ENCODE data around the gene DPP6. TPM values are rescaled to one million over a fixed set of nuclear protein-coding genes. Genes with fewer than 3 reads are reported as not detected.

Gene DPP6
- total RNA-seq, 1 donor from 2014 or later: 0.05 TPM

- DNase-seq (ENCODE audit: low read depth): no peak
Measured at GRCh38 chr7:154877031-154877430, 824.8 kb downstream of the DPP6 start.

- no peak for DNase-seq (ENCODE audit: low read depth)
Measured at GRCh38 chr7:154879629-154880028, 827.4 kb downstream of the DPP6 start.

- DNase-seq (ENCODE audit: low read depth): no peak
Measured at GRCh38 chr7:154880513-154880912, 828.3 kb downstream of the DPP6 start.

GRCh38 chr7:154881026-154881425 lies 828.8 kb downstream of the DPP6 start:
- DNase-seq (ENCODE audit: low read depth): no peak

GRCh38 chr7:154881526-154881925 lies 829.3 kb downstream of the DPP6 start:
- no peak for DNase-seq (ENCODE audit: low read depth)

- DNase-seq (ENCODE audit: low read depth): no peak
Measured at GRCh38 chr7:154882931-154883474, 830.8 kb downstream of the DPP6 start.

- DNase-seq (ENCODE audit: low read depth): no peak
Measured at GRCh38 chr7:154884348-154884920, 832.2 kb downstream of the DPP6 start.

- no peak for DNase-seq (ENCODE audit: low read depth)
Measured at GRCh38 chr7:154886591-154886990, 834.4 kb downstream of the DPP6 start.

- DNase-seq (ENCODE audit: low read depth): no peak
Measured at GRCh38 chr7:154888690-154889089, 836.5 kb downstream of the DPP6 start.

GRCh38 chr7:154892459-154892858 lies 840.3 kb downstream of the DPP6 start:
- no peak for DNase-seq (ENCODE audit: low read depth)

- no peak for DNase-seq (ENCODE audit: low read depth)
Measured at GRCh38 chr7:154896076-154896475, 843.9 kb downstream of the DPP6 start.

- no peak for DNase-seq (ENCODE audit: low read depth)
Measured at GRCh38 chr7:154898973-154899855, 847.0 kb downstream of the DPP6 start.

GRCh38 chr7:154899862-154900261 lies 847.7 kb downstream of the DPP6 start:
- DNase-seq (ENCODE audit: low read depth): no peak

- DNase-seq (ENCODE audit: low read depth): no peak
Measured at GRCh38 chr7:154902600-154903082, 850.4 kb downstream of the DPP6 start.

- DNase-seq (ENCODE audit: low read depth): no peak
Measured at GRCh38 chr7:154903083-154903731, 851.0 kb downstream of the DPP6 start.

GRCh38 chr7:154905146-154905545 lies 852.9 kb downstream of the DPP6 start:
- no peak for DNase-seq (ENCODE audit: low read depth)

- DNase-seq (ENCODE audit: low read depth): no peak
Measured at GRCh38 chr7:154905615-154906014, 853.4 kb downstream of the DPP6 start.

- DNase-seq (ENCODE audit: low read depth): no peak
Measured at GRCh38 chr7:154906201-154906600, 854.0 kb downstream of the DPP6 start.

GRCh38 chr7:154906736-154907355 lies 854.6 kb downstream of the DPP6 start:
- no peak for DNase-seq (ENCODE audit: low read depth)

- no peak for DNase-seq (ENCODE audit: low read depth)
Measured at GRCh38 chr7:154907651-154908620, 855.7 kb downstream of the DPP6 start.

Data from renal cortical epithelial cell (primary cell).